Heart right ventricle (tissue), 16 donors: Measurements from ENCODE around the gene SP8. TPM values are rescaled to one million over a fixed set of nuclear protein-coding genes. Genes with fewer than 3 reads are reported as not detected.
A peak's percentile ranks its signal among the peaks of the same experiment; 100 is the strongest.

Source experiments
- ATAC-seq, 8 donors: fragments of 200-7000 bp; cut with Tn5 transposase; one replicate each; pipeline ENCODE4 v1.9.1; 2020; ENCODE audit warnings: mild to moderate bottlenecking in 8 of 8, moderate library complexity in 8 of 8, moderate number of reproducible peaks in 1 of 8
- DNase-seq, 2 donors: peaks; one replicate each; pipeline ENCODE4 v3.0.0-alpha.2; 2020
- H3K27ac ChIP-seq, 10 donors: fragments of 200-600 bp; sonication (generic) in 2 of 10; one replicate each; pipeline versions ENCODE4 v1.5.0 to v1.8.0; 2020 to 2022; ENCODE audit warnings: mild to moderate bottlenecking in 3 of 10
- H3K27me3 ChIP-seq, 7 donors: fragments of 200-600 bp; one replicate each; pipeline ENCODE4 v1.8.0; 2021 to 2022; ENCODE audit warnings: mild to moderate bottlenecking in 2 of 7
- H3K36me3 ChIP-seq, 9 donors: fragments of 200-600 bp; sonication (generic) in 1 of 9; one replicate each; pipeline versions ENCODE4 v1.5.0 to v1.8.0; 2020 to 2022; ENCODE audit warnings: mild to moderate bottlenecking in 2 of 9
- H3K4me1 ChIP-seq, 9 donors: fragments of 200-600 bp; sonication (generic) in 1 of 9; one replicate each; pipeline versions ENCODE4 v1.5.0 to v1.8.0; 2020 to 2022; ENCODE audit warnings: mild to moderate bottlenecking in 4 of 9
- H3K4me3 ChIP-seq, 10 donors: fragments of 200-600 bp; sonication (generic) in 2 of 10; one replicate each; pipeline versions ENCODE4 v1.5.0 to v1.8.0; 2020 to 2022; ENCODE audit warnings: mild to moderate bottlenecking in 7 of 10, moderate library complexity in 2 of 10
- H3K9me3 ChIP-seq, 11 donors: fragments of 200-600 bp in 10 of 11; sonication (generic) in 2 of 11; one replicate each; pipeline versions ENCODE4 v1.5.0 to v1.8.0; 2013 to 2022; ENCODE audit warnings: mild to moderate bottlenecking in 2 of 11, control low read depth in 1 of 11, moderate library complexity in 1 of 11
- CTCF ChIP-seq, 9 donors: fragments of 200-600 bp; sonication (generic) in 2 of 9; IDR thresholded peaks; one replicate each; pipeline versions ENCODE4 v1.5.0 to v1.8.0; 2021 to 2022; ENCODE audit warnings: antibody characterized with exemption in 9 of 9, mild to moderate bottlenecking in 5 of 9, moderate library complexity in 1 of 9
- WGBS, 2 donors: extraction: QIAGEN DNeasy Blood & Tissue Kit; methylation state at CpG; one replicate each; pipeline ENCODE4 v1.1.7; 2013; ENCODE audit warnings: inconsistent platforms in 1 of 2; 5-methylcytosine and 5-hydroxymethylcytosine counted together
- intact Hi-C, 10 donors: fragments of 100-400 bp; cut with DNase I; formaldehyde crosslinking; loops; one replicate each; pipeline versions ENCODE4 v1.11.1 to v1.14.2; 2022
- polyA plus RNA-seq, 2 donors: library from polyadenylated mRNA; stranded (reverse); fragments of 200-250 nt; gene quantifications; one replicate each; pipeline ENCODE4 v1.2.3, GENCODE V29; 2013
- total RNA-seq, 10 donors: library from RNA; stranded (reverse); fragmentation: NEBNext Ultra II Directional in 3 of 10; extraction: Animal tissue kit (Norgen Biotek cat#: 25700) in 3 of 10; gene quantifications; one replicate each; pipeline versions ENCODE4 v1.2.1 to v1.2.4, GENCODE V29; 2021 to 2023
- donor health status: Arrhythmogenic right ventricular cardiomyopathy.
- donor health status: ischemic (EF 13 %, LVEDD 7.1; RV severe dilation, severe dysfunction).
- donor health status: healthy with polysubstance abuse.
- donor health status: DM: no; HTN: yes; CAD: no.
- donor health status: DM: no; HTN: no; CAD: no.
- donor health status: ischemic (EF 25% LVEDD 6.9; RV normal size, moderate dysfunction).
- donor health status: ischemic (EF 25% LVEDD 5.7; RV mildly dilated, moderate dysfunction).
- donor health status: healthy.
- donor health status: DM: yes; HTN: yes; CAD: no.
- donor health status: Ischemic cardiomyopathy.
- donor health status: ischemic (EF 35%, LVEDD 5.7; RV mildly dilated, moderate dysfunction).
- donor health status: nonischemic (EF 11% LVEDD 7.7; RV severe dilation, severe dysfunction).
- donor health status: DM: yes; HTN: yes; CAD: no.
- donor health status: PGD.
- donor health status: ischemic (EF 29% LVEDD 5.4; RV normal size, mild dysfunction).
- donor health status: nonischemic (EF 23%, LVEDD 6.1; RV moderate dilation, normal function).

Gene SP8
- total and polyA plus RNA-seq, 12 donors = not detected

DNA sequence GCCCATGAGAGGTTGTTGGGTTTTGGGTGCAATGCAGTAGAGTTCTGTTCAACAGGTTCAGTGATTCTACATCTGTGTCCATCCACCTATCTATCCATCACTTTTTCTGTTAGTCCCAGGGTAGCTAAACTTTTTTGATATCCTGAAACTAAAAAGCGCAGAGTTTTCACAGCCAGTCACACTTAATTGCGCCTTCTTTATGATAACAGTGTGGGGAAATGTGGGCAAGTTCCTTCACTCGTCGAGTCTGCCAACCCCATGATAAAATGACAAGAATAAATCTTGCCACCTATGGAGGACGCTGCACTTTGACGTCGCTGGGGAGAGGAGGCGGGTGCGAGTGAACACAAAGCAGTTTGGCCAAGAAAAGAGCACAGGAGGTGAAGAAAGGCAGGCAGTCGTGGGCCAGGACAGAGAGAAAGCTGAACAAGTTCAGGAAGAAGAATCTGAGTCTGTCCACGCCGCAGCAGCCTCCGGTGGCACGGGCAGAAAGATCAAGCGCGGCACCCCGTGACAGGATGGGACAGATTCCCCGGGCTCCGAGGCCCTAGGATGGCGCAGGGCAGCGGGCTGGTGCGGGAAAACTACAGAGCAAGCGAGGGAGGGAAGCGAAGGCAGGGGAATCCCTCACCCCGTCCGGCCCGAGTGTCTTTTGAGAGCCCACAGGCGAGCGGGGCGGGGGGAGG is 9.2 kb downstream of the SP8 start:
- no peak overlapping the region for H3K27ac ChIP-seq
- H3K27me3 ChIP-seq = peaks cover 17 to 100% (median 100%) of the 10 kb centered on the region in 7 donors
- TF ChIP-seq CTCF (IDR thresholded peaks at IDR 0.05) = no peak
- H3K9me3 ChIP-seq = no peaks in the 10 kb centered on the region
- ATAC-seq = peak in 5 of 8 donors; percentile 14 to 69 (median 27)
- peaks cover 0 to 13% (median 8%) of the 10 kb centered on the region in 9 donors for H3K4me1 ChIP-seq
- no peak for DNase-seq
- H3K4me3 ChIP-seq = peak overlapping the region in 6 of 10 donors; percentile 16 to 35 (median 27)
- 8% methylated on average over 28 to 30 of the region's 30 CpGs for WGBS, 2 donors
- intact Hi-C loops = loop anchor here in 6 of 10 donors (2.0 to 10.0 kb wide), 4 partner anchors 475 to 730 kb away; no protein-coding TSS in a partner anchor
- no peaks in the 10 kb centered on the region for H3K36me3 ChIP-seq

DNA sequence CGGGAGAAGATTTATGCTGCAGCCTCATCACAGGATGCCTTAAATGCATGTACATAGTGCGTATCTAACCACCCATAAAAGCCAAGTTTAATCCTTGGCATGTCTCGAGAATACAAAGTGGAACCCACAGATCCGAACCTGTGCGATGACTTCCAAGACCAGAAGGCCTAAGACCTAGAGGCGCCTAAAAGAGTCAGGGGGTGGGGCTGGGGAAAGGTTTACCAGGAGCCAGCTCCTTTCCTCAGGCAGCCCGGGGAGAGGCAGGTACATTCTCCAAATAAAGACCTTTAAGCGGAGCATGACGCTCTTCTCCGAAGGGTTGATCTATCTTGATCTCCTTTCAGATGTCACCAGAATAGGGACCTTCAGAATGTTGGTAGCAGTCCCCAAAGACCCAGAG is 9.7 kb downstream of the SP8 start:
- no peak for TF ChIP-seq CTCF (IDR thresholded peaks at IDR 0.05)
- ATAC-seq = no peak
- no peak overlapping the region for H3K4me3 ChIP-seq
- H3K4me1 ChIP-seq = peaks cover 0 to 13% (median 8%) of the 10 kb centered on the region in 9 donors
- H3K9me3 ChIP-seq = no peaks in the 10 kb centered on the region
- peaks cover 17 to 100% (median 99%) of the 10 kb centered on the region in 7 donors for H3K27me3 ChIP-seq
- 18 to 20% methylated on average over 10 of the region's 10 CpGs for WGBS, 2 donors
- no peaks in the 10 kb centered on the region for H3K36me3 ChIP-seq
- intact Hi-C loops = loop anchor here in 5 of 10 donors (5.0 to 10.0 kb wide), 3 partner anchors 475 to 730 kb away; no protein-coding TSS in a partner anchor
- no peak for DNase-seq
- no peak overlapping the region for H3K27ac ChIP-seq

DNA sequence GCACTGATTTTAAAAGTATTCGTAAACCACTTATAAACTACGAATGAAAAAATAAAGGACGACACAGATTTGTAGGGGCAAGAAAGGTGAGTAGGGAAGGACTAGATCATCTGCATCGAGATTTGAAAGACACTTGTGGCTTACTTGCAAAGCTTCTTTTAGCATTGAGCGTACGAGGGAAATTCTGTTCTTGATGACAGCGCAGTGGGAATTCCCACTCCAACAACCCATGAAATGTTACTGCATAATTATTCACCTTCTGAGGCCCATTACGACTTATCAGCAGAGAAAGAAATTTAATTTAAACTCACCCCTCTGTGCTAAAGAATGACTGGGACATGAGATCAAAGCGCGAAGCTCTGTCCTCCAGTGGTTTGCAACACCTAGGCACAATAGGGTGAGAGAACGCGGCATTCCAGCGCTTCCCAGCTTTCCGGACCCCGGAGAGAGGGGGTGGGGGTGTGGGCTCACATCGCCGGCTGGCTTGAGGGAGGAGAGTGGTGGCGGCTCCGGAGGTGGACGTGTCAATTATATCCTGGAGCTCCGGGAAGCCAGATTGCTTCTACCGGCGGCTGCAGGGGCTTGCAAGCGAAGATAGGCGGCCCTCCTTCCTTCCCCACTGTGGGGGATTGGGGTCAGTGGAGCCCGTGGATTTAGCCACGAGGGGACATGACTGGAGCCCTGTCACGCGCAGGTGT is 10.3 kb downstream of the SP8 start:
- Histone ChIP-seq H3K27me3 (peaks cover 17 to 100% (median 98%) of the 10 kb centered on the region in 7 donors), H3K4me1 (peaks cover 0 to 13% (median 8%) of the 10 kb centered on the region in 9 donors), H3K36me3 (no peaks in the 10 kb centered on the region), H3K9me3 (no peaks in the 10 kb centered on the region), H3K27ac (no peak overlapping the region), H3K4me3 (no peak overlapping the region)
- DNase-seq (no peak), ATAC-seq (no peak)
- 6 to 7% methylated on average over 29 of the region's 29 CpGs for WGBS, 2 donors
- no peak for TF ChIP-seq CTCF (IDR thresholded peaks at IDR 0.05)
- intact Hi-C loops = loop anchor here in 5 of 10 donors (5.0 to 10.0 kb wide), 3 partner anchors 476 to 731 kb away; no protein-coding TSS in a partner anchor

GRCh38 chr7:20754001-20754400 is 32.7 kb downstream of the SP8 start:
- no peak for TF ChIP-seq CTCF (IDR thresholded peaks at IDR 0.05)
- ATAC-seq (no peak), DNase-seq (no peak)
- H3K27me3 ChIP-seq = peaks cover 0 to 12% (median 0%) of the 10 kb centered on the region in 7 donors
- intact Hi-C loops = no loop called here
- no peaks in the 10 kb centered on the region for H3K4me1 ChIP-seq
- WGBS, 2 donors = 92 to 95% methylated on average over 1 of the region's 1 CpG
- H3K4me3 ChIP-seq = no peak overlapping the region
- no peaks in the 10 kb centered on the region for H3K9me3 ChIP-seq
- no peak overlapping the region for H3K27ac ChIP-seq
- H3K36me3 ChIP-seq = no peaks in the 10 kb centered on the region
